ENCODE results near the gene RGS17.

- TF ChIP-seq CTCF (conservative IDR thresholded peaks at IDR 0.05; ENCODE audit: low read length), result no peak
- TF ChIP-seq EZH2phosphoT487 (IDR thresholded peaks at IDR 0.05; ENCODE audit: borderline replicate concordance), result no peak
Observed at GRCh38 chr6:153146413-153146812, 15.3 kb upstream of the RGS17 start.
